HFF-Myc (cell line): ENCODE measurements around the gene TLCD2.

Source experiments
- DNase-seq: peaks from one replicate; pipeline ENCODE4 v3.0.0-alpha.2; 2011; ENCODE audit warnings: low read depth; ENCODE audit errors: extremely low read depth
- H3K4me3 ChIP-seq: replicated peaks from 2 replicates; pipeline ENCODE4 v1.5.1; 2011; ENCODE audit warnings: low read depth, mild to moderate bottlenecking, control low read depth, low read length
- TF ChIP-seq, protein P1 (sequence below): IDR thresholded peaks from 2 replicates; pipeline ENCODE4 v1.5.1; 2012; ENCODE audit warnings: mild to moderate bottlenecking, low read depth, low read length, control low read depth; ENCODE audit errors: missing control alignments

Gene TLCD2

DNA sequence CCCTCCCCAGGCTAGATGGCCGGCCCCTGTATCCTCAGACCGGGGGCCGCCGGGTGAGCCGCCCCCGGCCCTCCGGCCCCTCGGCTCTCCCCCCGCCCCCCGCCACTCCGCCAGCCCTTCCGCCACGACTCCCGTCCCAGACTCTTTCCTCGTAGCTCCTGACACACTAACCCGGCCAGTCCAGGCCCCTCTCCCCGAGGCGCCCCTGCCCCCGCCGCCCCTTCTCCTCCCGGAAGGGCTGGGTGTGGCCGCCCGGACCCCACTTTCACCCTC is 5.6 kb upstream of the TLCD2 start:
- TF ChIP-seq, protein P1, sequence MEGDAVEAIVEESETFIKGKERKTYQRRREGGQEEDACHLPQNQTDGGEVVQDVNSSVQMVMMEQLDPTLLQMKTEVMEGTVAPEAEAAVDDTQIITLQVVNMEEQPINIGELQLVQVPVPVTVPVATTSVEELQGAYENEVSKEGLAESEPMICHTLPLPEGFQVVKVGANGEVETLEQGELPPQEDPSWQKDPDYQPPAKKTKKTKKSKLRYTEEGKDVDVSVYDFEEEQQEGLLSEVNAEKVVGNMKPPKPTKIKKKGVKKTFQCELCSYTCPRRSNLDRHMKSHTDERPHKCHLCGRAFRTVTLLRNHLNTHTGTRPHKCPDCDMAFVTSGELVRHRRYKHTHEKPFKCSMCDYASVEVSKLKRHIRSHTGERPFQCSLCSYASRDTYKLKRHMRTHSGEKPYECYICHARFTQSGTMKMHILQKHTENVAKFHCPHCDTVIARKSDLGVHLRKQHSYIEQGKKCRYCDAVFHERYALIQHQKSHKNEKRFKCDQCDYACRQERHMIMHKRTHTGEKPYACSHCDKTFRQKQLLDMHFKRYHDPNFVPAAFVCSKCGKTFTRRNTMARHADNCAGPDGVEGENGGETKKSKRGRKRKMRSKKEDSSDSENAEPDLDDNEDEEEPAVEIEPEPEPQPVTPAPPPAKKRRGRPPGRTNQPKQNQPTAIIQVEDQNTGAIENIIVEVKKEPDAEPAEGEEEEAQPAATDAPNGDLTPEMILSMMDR, result no peak
- no peak for DNase-seq

DNA sequence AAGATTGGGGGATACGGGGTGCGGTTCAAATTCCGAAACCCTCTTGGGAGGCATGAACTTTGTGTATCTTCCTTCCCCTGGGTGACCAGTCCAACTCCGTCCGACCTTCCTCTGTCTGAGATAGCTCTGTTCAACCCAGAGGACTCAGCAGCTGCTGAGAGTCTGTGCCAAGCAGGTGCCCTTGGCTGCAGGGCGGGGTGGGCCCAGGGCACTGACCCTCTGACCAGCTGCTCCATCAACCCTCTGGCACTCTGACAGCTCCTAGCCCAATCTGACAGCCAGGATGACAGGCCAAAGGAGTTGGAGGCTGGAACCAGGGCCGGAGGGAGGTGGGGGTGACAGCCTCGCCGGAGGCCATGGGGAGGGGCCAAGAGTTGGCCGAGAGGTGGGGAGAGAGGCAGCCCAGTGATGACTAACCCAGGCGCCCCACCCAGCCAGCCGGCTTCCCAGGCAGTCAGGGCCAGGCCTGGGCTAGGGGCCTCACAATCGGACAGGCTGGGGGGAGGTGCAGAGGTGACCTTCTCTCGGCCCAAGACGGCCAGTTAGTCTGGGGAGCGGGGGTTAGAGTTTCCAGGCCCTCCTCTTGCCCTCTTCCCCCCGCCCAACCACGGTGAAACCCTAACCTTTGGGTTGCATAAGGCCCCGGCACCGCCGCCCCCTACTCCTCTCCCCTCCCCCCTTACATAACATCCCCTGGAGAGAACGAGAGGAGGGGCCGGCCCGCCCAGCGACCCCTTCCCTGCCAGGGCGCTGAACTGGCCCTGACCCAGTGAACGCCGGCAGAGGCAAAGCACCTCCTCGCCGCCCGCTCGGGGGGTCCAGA is 5.0 kb upstream of the TLCD2 start:
- TF ChIP-seq, protein P1, result no peak
- no peak for DNase-seq
- H3K4me3 ChIP-seq, result peak overlapping the region; percentile 74

More for the DNA sequence above, 5.6 kb upstream of the TLCD2 start:
- peak overlapping the region; percentile 74 for H3K4me3 ChIP-seq

DNA sequence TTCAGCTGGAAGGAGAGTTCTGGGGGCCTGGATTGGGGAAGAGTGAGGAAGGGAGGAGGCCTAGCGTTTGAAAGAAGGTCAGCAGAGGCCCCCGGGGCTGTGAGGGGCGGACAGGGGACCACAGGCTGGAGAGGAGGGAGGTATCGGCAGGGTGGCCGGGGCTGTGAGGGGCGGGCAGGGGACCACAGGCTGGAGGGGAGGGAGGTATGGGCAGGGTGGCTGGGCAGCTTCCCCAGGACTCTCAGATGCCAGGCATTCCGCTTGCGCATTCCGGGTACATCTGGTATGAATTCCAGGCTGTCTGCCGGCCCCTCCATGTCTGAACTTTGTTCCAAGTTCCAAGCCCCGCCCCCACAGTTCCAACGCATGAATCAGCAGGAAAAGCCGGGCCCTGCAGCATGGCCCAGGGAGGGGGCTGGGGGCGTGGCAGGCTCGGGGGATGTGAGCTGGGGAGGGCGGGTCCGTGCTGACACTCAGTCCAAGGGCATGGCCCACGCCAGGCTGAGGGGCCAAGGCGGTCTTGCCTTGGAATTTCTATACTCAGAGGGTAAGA is 4.3 kb upstream of the TLCD2 start:
- DNase-seq, result peak; percentile 94
- TF ChIP-seq, protein P1, result no peak
- peak overlapping the region; percentile 74 for H3K4me3 ChIP-seq

DNA sequence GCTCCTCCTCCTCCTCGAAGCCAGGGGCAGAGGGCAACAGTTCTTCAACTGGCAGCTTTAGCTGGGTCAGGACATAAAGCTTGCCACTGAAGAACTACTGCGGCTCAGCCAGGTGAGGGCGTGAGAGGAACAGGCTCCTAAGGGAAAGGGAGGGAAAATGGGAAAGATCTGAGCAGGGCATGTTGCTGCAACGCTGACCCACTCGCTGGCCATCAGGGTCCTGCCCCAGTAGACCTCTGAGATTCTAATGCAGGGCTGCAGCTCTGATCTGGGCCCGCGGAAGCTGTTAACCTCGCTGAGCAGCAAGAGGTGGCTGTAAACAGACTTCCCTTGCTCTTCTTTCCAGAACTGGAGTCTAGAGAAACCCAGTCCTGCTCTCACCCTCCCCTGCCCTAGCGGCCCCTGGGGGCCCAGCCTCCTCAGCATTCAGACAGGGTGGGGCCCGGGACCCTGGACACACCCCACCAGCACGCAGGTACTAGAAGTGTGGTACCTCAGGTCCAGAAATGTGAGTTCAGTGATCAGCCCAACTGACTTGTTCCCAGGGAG is 3.8 kb upstream of the TLCD2 start:
- TF ChIP-seq, protein P1, result peak; percentile 61
- no peak for DNase-seq
- H3K4me3 ChIP-seq, result peak overlapping the region; percentile 74

DNA sequence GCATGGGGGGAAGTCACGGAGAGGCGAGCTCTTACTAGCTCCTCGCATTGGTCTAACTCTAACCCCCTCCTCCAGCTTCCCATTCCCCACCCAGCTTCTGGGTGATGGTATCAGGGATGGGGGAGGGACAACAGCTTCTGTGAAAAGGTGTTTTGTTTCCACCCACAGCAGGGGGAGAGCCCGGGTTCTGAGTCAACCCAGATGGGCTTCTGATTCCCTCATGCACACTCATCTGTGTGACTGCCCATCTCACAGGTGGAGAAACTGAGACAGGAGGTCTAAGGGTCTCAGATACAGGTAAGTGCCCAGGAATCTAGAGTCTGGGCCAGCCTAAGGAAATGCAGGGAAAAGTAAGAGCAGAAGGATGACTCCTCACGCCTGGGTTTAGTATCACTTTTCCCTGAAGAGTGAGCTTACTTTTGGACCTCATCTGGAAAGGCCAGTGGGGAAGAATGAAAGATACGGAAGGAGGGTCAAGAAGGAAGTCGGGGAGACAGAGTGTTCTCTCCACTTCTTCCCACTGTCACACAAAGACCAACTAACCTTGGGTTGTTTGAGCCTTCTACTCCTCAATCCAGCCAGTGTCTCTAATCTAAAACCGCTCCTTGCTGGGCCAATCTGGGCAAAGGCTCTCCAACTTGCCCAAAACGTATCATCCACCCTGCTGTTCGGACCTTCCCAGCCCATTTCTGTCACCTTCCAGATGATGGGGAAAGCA is 3.1 kb upstream of the TLCD2 start:
- no peak for DNase-seq
- TF ChIP-seq, protein P1, result no peak
- peak overlapping the region; percentile 74 for H3K4me3 ChIP-seq

DNA sequence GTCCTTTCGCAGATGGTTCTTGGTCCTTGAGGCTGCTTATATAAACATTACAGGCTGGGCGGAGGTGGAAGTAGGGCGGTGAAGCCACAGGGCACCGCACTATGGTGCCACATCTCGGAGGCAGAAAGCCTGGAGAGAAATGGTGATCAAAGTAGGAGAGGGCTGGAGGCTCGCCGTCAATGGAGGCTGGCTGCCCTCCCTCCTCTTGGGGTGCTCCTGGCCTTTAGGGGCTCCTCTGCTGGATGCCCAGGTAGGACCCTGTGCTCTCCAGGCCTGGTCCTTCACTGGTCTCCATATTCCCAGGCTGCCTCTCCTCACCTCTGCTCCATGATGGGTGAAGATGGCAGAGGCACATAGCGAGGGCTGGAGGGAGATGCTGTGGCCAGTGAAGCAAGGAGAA is 2.1 kb upstream of the TLCD2 start:
- H3K4me3 ChIP-seq, result no peak overlapping the region
- TF ChIP-seq, protein P1, result no peak

More for the DNA sequence above, 2.1 kb upstream of the TLCD2 start:
- DNase-seq, result no peak
